GM19351 (cell line): ENCODE data around the gene RCC2.
A peak's percentile ranks its signal among the peaks of the same experiment; 100 is the strongest.

Experiments
- ATAC-seq: cut with Tn5 transposase; IDR thresholded peaks from one replicate; pipeline ENCODE4 v1.9.1; 2021; ENCODE audit warnings: mild to moderate bottlenecking, moderate library complexity; ENCODE audit not compliant: unreplicated experiment

The RCC2 gene

DNA sequence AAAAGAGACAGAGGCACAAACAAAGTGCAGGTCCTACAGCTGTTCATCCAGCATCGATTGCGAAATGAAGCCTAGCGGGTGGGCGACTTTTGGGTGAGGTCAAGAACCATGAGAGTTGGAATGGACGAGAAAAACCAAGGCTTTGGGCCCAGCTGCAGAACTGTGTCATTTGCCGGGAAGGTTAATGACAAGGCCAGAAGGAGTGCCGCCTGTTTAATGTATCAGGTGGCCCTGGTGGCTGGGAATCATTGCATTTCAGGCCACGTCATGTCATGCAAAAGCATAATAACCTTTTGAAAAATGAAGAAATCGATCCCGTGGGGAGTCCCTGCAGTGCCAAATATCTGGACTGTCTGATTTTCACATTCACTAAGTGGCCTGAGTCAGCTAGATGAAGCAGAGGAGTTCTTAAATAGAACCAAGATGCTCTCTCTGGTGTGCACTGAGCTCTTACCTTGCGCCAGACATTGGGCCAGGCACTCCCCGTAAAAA is 8.1 kb upstream of the RCC2 start:
- no peak for ATAC-seq

DNA sequence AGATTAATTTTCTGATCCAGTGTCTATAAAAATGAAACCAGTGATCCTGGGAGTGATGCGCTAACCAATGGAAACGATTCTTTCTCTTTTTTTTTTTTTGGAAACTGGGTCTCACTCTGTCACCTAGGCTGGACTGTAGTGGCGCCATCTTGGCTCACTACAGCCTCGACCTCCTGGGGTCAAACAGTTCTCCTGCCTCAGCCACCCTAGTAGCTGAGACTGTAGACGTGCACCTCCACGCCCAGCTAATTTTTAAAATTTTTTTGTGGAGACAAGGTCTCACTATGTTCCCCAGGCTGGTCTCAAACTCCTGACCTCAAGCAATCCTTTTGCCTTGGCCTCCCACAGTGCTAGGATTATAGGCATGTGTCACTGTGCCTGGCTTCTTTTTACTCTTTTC is 3.4 kb upstream of the RCC2 start:
- ATAC-seq: no peak

DNA sequence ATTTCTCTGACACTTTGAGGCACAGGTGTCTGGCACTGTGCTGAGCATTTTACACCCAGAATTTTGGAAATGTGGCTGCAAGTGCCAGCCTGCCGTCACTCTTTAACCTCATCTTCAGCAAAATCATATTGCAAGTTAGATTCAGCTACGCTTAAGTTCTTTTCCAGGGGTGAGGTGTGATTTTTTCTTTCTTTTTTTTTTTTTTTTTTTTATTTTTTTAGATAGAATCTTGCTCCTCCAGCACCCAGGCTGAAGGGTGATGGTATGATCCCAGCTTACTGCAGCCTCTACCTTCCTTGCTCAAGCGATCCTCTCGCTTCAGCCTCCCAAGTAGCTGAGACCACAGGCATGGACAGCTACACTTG is 2.5 kb upstream of the RCC2 start:
- ATAC-seq: no peak

DNA sequence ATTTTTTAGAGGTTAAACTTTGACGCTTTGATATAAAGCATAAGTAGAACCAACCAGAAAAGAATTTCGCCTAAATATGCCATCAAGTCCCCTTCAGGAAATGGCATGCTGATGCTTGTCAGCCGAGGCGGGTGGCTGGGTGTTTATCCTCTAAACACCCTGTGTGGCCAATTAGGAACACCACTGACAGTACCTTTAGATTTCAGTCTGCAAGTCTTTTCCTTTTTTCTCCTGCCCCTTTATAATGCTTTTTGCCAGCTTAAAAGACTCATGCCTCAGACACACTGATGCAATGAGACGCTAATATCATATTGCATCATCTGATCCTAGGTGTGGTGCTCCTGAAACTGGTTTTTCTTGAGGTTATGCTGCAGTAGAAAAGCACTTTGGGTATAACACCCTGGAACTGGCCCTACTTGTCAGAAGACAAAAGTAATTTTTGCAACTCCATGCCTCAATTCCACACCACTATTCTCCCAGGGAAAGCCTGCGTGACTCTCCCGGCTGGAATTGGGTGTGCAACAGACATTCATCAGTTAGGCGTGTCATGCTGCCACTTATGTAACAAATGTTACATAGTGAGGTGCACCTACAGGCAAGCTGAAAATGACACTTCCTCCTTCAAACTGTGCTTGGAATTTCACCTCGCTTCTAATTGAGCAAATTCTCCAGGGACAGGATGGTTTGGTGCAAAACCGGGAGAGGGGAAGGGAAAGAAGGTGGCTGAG is 2.0 kb upstream of the RCC2 start:
- ATAC-seq: no peak

DNA sequence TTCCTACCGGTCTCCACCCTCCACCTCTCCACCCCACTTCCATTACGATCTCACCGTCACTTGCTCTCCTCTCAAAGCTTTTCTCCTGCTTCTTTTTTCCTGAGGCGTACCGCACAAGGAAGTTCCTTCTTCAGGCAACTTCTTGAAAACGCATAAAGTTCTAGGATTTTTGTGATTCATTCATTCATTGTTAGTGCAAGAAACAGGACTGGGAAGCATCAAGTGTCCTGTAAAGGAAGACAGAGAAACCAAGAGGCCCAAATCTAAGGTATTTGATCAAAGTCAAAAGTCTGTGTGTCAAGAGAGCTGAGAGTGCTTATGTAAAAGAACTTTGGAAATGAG is 1.3 kb upstream of the RCC2 start:
- no peak for ATAC-seq

DNA sequence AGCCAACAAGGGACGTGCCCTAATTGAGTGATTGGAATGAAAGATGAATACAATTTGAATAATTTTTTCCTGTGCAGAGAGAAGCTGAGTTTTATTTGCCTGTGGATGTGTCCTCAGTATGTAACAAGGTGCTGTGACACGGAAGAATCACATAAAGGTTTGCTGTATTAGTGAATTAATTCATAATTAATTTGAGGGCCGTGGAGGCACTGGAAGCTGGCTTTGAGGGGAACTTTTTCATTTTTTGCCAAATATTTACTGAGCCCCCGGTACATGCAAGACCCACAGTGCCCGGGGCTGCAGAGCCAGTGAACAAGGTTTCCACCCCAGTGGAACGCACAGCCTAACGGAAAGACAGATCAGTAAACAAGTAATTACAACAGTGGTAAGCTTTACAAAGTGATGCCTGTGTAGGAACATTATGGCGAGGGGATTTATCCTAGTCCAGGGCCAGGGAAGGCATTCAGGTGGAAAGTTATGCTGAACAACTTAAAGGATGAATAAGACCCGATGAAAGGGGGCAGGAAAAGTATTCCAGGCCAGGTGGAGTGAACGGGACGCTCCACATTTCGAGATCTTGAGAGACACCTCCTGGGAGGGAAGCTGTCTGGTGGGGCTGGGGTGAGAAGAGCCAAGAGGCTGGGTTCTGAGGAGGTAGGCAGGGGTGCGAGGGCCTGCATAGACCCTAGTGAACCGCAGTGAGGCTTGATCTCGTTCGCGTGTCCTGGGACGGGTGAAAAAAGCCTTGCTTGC is 773 bp upstream of the RCC2 start:
- ATAC-seq: no peak

DNA sequence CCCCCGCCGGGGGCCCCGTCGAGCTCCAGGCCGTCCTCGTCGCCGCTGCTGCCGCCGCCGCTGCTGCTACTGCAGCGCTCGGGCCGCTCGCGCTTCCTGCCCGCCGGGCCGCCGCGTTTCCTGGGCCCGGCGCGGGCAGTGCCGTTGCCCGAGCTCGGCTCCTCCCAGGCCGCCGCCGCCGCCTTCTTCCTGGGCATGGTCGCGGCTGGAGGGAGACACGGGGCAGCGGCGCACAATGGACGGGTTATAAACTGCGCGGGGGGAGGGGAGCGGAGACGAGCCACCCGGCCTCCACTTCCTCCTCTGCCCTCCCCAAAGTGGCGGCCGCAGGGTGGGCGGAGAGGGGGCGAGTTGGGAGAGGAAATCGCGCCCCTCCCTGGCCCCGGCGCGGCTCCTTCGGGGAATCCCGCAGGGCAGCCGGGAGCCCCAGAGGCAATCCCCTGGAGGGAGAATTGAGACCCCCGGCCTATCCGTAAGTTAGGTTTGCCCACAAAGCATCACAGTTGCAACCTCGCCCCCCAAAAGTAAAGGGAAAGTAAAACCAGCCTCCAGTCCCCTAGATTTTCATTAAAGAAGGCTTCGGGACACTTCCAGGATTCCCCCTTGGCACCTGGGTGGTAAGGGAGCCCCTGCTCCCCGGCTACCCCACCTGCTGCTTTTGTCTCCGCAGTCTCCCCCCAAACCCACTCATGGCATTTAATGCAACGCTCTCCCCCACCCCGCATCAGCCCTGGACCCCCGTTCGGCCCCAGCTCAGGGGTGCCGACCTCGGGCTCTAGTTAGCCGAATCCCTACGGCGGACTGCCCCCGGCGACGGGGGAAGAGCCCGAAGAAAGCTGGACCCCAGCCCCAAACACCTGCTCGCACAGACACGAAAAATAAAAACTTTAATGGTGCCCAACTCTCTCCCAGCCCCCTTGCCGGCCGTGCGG is 893 bp downstream of the RCC2 start:
- ATAC-seq: peak; percentile 34

DNA sequence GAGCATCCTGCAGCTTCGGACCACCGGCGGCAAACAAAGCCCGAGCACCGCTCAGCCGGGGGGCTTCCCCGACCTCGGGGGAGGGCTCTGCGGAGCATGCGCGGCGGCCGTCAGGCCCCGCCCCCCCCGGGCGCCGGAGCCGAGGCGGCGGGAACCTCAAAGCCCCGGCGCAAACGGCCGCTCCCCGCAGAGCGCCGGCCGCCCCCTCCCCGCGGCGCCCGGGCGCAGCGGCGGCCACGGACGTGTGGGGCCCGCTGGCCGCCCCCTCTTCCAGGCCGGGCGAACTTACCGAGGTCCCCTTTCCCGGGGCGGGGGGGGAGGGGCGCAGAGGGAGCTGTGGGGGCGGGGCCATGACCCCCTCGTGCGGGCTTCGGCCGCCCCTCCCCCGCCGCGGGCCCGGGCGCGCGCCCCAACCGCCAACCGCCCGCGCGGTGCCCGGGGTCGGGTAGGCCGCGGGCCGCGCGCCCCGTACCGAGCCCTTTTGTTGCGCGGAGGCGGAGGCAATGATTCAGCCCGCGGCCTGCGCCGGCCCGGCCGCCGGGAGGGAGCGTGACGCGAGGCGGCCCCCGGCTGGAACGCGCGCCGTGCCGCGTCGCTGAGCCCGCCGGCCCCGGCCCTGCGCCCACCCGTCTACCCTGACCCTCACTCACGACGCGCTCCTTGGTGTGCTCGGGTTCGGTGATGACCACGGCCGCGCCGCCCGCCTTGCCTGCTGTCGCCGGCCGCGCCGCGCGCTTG is 1.7 kb downstream of the RCC2 start:
- peak; percentile 29 for ATAC-seq

DNA sequence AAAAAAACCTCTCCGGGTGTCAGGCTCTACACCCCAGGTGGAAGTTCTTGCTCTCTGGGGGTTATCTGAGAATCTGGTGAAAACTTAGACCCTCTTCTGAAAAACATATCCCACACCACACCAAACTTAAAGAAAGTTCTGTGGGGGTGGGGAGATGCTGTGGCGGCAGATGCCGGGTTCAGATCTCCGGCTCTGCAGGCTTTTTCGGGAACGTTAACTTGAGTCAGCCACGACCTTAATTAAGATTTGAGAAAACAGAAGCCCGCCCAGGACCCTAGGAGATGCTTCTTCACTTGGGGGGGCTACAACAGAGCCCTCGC is 2.3 kb downstream of the RCC2 start:
- no peak for ATAC-seq

DNA sequence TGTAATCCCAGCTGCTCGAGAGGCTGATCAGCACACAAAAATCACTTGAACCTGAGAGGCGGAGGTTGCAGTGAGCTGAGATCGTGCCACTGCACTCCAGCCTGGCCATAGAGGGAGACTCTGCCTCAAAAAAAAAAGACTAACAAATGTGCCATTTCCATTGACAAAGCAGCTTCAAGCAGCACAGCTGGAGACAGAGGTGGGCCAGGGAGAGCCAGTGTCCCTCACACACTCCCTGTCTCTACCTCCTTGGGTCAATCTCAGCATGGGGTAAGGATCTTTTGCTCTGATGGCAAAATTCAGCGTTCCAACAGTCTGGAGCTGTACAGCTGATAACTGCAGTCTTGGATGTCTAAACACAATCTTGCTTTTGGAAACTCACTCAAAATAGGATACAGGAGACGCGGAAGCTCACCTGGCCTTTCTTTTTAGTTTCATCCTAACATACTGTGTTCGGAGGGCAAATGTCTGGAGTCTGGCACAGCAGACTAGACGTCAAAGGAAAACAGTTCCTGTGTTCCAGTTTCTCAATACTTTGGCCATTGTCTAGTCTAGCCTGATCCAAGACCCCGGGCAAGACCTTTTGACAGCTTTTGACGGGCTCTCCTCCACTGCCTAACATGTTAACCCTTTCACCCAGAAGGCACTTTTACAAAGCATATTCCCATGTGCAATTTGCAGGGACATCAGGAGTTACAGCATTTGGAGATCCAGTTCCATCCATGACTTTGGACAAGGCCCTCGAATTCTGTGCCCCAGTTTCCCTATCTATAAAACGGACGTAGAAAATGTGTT is 2.9 kb downstream of the RCC2 start:
- no peak for ATAC-seq

DNA sequence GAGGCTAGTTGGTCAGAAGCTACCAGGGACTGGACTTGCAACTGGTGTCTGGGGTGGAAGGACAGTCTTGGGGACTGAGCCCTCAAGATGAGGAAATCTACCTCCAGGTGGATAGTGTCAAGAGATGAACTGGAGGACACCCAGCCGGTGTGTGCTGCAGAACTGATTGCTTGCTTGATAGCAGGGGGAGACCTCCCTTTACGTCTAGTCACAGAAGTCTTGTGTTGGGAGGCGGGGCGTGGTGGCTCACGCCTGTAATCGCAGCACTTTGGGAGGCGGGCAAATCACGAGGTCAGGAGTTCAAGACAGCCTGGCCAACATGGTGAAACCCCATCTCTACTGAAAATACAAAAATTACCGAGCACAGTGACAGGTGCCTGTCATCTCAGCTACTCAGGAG is 4.9 kb downstream of the RCC2 start:
- ATAC-seq: no peak

DNA sequence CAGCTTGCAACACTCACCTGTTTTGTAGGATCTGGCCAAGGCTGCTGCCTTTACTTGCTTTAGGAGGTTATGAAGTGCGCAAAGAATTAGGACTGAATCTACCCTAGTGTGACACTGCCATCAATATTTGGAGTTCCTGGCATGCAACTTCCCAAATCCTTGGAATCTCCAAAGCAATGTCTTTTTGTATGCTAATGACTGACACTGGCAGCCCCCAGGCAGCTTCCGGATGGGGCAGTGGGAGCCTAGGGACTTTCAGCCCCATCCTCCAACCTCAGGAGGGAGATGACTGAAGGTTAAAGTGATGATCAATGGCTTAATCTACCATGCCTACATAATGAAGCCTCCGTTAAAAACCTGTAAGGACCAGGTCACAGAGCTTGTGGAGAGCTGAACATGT is 5.5 kb downstream of the RCC2 start:
- no peak for ATAC-seq

DNA sequence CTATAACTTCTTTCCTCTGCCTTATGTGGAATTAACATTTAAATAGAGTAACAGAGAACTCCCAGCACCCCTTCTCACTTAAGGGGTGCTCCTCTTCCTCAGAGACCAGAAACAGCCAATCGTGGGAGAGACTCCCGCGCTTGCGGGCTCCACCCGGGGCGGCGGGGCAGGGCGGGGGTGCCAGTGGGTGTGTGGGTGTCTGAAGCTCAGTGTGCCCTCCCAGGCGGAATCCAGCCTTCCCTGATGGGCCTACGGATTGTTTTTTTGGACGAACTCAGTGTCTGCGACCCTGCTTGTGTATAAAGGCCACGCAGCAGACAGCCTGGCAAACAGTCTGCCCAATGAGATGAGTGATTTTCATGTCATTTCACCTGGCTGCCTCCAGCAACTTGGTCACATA is 6.2 kb downstream of the RCC2 start:
- no peak for ATAC-seq

DNA sequence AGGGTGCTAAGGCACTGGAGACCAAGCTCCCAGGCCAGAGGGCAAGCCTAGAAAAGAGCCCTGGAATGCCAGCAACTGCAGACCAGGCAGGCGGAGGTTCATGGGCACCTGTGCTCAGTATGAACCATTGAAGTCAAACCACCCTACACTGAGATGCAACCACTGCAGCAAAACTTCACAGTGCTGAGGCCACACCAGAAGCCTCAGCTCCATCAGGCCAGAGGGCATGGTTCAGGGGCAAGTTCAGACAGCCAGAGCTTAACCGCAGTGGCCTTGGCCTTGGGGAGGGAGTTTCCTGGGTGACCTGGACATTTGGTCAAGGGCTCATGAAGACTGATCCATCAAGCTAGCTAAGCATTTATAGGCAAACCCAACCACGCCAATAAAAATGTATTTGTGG is 7.1 kb downstream of the RCC2 start:
- ATAC-seq: no peak

DNA sequence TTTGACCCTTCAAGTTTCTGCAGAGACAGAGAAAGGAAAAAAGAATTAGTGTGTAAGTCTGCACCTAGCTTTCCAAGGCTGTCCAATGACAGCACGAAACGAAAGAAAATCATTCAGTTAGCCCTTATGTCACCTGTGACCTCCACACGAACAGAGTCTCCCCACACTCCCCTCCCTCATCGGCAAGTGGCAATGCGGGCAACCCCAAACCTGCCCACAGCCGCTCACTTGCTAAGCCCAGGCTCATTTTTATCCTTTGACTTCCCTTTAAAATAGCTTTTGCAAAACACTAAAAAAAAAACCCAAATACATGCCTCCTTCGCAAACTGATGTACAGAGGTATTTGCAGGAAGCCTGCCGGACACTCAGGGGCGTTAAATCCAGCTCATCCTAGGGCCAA is 10.3 kb downstream of the RCC2 start:
- ATAC-seq: no peak

DNA sequence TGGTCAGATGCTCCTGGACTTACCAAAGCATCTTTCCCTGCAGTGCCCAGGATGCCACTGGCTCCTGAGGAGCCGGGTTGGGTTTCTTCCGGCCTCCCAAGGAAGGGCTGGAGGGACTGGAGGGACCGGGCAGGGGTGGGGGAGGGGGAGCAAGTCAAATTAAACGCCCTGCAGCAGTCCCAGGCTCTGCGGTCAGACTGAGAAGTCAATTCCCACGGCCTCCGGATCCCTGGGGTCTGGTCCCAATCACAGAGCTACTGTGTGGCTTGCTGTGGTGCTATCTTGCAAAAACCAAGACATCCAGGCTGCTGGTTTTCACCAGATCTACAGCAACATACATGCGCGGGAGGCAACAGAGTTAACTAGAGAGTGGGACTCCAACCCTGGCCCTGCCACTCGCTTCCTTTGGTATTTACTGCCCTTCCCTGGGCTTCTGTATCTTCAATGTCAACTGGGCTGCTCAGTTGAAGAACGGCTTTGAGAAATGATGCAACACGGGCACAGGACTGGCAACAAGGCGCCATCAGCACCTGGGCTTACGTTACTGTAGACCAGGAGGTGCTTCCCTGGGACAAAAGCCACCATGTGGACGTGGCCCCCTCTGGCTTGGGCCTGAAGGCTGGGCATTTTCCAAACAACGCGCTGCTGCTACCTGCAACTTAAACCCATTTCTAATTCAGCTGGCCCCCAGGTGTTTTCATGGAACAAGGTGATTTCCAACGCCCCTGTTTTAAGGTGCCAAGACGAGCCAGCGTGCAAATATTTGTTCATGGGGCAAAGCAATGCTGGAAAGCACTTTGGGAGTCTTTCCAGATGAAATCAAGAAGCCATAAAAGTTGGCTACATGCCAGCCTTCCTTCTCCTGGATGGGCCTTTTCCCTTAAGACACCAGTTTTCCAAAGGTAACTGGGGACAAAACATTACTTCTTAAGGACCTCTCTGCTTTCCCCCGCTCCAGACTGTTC is 11.5 kb downstream of the RCC2 start:
- ATAC-seq: no peak

DNA sequence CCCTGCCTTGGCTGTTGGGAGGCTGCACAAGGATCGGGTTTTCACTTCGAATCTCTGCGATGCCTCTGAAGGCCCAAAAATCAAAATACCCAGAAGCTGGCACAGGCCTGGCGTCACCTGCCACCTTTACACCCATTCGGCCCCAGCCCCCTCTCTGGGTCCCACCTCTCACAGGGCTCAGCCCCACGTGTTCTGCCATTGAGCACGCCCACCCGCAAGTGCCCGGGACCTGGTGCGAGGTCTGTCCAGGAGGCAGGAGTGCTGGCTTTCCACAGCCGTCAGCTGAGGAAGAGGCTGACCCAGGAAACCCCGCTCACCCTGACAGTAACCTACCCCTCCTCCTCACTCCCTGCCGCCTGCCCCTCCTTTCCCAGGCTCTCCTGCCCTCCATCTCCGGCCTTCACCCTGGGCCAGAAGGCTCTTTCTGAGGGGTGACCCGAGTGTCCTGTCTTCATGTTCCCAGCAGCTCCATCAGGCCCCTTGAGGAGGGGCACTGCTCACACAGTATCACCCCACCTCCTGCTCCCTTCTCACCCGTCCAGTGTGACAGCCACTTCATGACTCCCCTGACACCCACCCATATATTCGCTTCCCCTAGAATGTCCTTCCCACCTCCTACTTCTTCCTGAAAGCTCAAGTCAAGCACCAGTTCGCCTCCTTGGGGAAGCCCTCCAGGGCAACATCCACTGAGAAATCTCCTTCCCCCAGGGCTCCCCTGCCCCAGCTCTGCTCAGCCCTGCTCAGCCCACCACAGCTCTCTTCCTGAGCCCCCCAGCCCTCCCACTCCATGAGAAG is 13.5 kb downstream of the RCC2 start:
- no peak for ATAC-seq

DNA sequence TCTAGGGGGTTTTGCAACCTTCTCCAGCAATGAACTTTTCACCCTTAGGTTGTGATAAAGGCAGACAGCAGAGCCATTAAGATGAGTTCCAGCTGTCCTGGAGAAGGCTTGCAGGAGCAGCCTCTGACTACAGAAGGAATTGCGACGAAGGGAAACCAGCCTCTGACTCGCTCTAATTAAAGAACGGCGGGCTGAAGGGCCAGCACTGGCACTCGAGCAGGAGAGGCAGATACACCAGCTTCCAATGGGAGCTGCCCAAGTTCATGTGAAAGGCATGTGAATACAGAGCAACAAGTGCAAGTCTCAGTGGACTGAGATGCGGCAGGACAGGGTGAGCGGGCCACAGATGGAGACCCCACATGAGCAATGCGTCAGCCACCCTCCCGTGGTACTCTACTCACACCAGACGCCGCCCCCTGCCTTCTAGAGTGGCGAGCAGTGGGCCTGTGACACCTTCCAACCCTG is 15.7 kb downstream of the RCC2 start:
- no peak for ATAC-seq
